HFFc6 (cell line): ENCODE results near the gene SMNDC1. TPM values are rescaled to one million over a fixed set of nuclear protein-coding genes. Genes with fewer than 3 reads are reported as not detected.
"Not testable (repeated sequence)": the region's sequence is repeated elsewhere in the genome, so short reads cannot be mapped to it uniquely, and the experiment has no call there.

Experiments used
- DNase-seq: peaks from one replicate; pipeline ENCODE4 v3.0.0-alpha.2; 2018
- H3K27ac Mint-ChIP-seq: 2 replicates; pipeline ENCODE4 v1.8.0; 2020; ENCODE audit warnings: mild to moderate bottlenecking, mixed read lengths
- H3K27me3 Mint-ChIP-seq: 2 replicates; pipeline ENCODE4 v1.8.0; 2021; ENCODE audit warnings: mild to moderate bottlenecking, moderate library complexity, mixed read lengths; ENCODE audit not compliant: insufficient read depth
- H3K36me3 Mint-ChIP-seq: 2 replicates; pipeline ENCODE4 v1.8.0; 2021; ENCODE audit warnings: low read depth, mixed read lengths
- H3K4me1 Mint-ChIP-seq: 2 replicates; pipeline ENCODE4 v1.8.0; 2020; ENCODE audit warnings: low read depth, mixed read lengths
- H3K4me3 Mint-ChIP-seq: 2 replicates; pipeline ENCODE4 v1.8.0; 2020; ENCODE audit warnings: mild to moderate bottlenecking, moderate library complexity, mixed read lengths
- H3K9me3 Mint-ChIP-seq: 2 replicates; pipeline ENCODE4 v1.8.0; 2020; ENCODE audit warnings: mild to moderate bottlenecking, mixed read lengths
- CTCF ChIP-seq: fragments of 200-600 bp; sonication (generic); IDR thresholded peaks from 2 replicates; pipeline ENCODE4 v1.5.0; 2021; ENCODE audit warnings: antibody characterized with exemption, mild to moderate bottlenecking
- total RNA-seq, 6 experiments: library from RNA; stranded (reverse); fragmentation: NEBNext Ultra II Directional; extraction: Animal tissue kit (Norgen Biotek cat#: 25700); gene quantifications; 2 replicates in 1 of 6; 3 replicates in 5 of 6; pipeline ENCODE4 v1.2.3, GENCODE V29; 2021

SMNDC1 gene
- total RNA-seq, 6 experiments from 2014 or later = 31.5 to 37.5 (median 34.8) TPM

DNA sequence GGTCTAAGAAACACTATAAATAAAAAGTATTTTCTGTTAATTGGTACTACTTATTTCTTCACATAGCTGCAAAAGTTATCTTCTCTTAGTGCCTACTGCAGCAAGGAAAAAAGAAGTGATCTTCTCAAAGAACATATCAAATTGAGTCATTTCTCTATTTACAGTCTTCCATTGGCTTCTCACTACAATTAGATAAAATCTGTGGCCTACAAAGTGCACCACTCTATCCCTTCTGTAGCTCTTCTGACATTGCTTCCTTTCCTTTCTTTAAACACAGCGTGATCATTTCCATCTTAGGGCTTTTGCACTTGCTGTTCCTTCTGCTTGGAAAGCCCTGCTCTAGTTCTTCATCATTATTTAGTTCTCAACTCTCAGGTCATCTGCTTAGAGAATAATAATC, 52.6 kb downstream of the SMNDC1 start:
- H3K27me3 Mint-ChIP-seq = no peaks in the 10 kb centered on the region
- H3K9me3 Mint-ChIP-seq = no peaks in the 10 kb centered on the region
- no peaks in the 10 kb centered on the region for H3K36me3 Mint-ChIP-seq
- H3K27ac Mint-ChIP-seq = no peak overlapping the region
- TF ChIP-seq CTCF = no peak
- peaks cover 8% of the 10 kb centered on the region for H3K4me1 Mint-ChIP-seq
- H3K4me3 Mint-ChIP-seq = no peak overlapping the region
- DNase-seq = no peak

GRCh38 chr10:110251392-110251791, 53.3 kb downstream of the SMNDC1 start:
- not testable (repeated sequence) for H3K4me3 Mint-ChIP-seq, H3K36me3 Mint-ChIP-seq, H3K27me3 Mint-ChIP-seq, H3K9me3 Mint-ChIP-seq, DNase-seq, H3K4me1 Mint-ChIP-seq, H3K27ac Mint-ChIP-seq

DNA sequence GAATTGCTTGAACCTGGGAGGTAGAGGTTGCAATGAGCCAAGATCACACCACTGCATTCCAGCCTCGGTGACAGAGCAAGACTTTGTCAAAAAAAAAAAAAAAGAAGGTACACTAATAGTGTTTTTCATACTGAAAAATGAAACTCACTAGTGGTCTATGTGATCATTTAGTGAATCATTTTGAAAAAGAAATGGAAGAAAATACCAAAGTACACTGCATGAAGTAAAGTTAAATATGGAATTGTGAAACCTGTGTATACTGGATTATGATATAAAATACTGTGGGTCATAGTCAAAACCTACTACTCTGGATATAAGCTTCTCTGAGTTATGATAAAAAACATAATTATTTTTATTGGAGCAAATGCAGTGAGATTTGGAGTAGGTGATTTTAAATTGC, 55.2 kb downstream of the SMNDC1 start:
- not testable (repeated sequence) for H3K36me3 Mint-ChIP-seq, H3K9me3 Mint-ChIP-seq, H3K4me3 Mint-ChIP-seq, DNase-seq, H3K4me1 Mint-ChIP-seq, H3K27ac Mint-ChIP-seq, H3K27me3 Mint-ChIP-seq

DNA sequence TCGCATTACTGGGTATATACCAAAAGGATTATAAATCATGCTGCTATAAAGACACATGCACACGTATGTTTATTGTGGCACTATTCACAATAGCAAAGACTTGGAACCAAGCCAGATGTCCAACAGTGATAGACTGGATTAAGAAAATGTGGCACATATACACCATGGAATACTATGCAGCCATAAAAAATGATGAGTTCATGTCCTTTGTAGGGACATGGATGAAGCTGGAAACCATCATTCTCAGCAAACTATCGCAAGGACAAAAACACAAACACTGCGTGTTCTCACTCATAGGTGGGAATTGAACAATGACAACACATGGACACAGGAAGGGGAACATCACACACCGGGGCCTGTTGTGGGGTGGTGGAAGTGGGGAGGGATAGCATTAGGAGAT, 56.9 kb downstream of the SMNDC1 start:
- H3K27me3 Mint-ChIP-seq, H3K27ac Mint-ChIP-seq, H3K36me3 Mint-ChIP-seq, H3K9me3 Mint-ChIP-seq, H3K4me1 Mint-ChIP-seq, H3K4me3 Mint-ChIP-seq, DNase-seq: not testable (repeated sequence)

- no peaks in the 10 kb centered on the region for H3K27me3 Mint-ChIP-seq
- TF ChIP-seq CTCF = no peak
Observed at GRCh38 chr10:110244550-110244949, 60.2 kb downstream of the SMNDC1 start.

GRCh38 chr10:110242511-110242910, 62.2 kb downstream of the SMNDC1 start:
- DNase-seq = no peak
- Mint-ChIP-seq H3K36me3 (no peaks in the 10 kb centered on the region), H3K9me3 (no peaks in the 10 kb centered on the region), H3K27ac (no peak overlapping the region), H3K4me3 (no peak overlapping the region), H3K4me1 (no peaks in the 10 kb centered on the region), H3K27me3 (no peaks in the 10 kb centered on the region)
- no peak for TF ChIP-seq CTCF

More at GRCh38 chr10:110244550-110244949, 60.2 kb downstream of the SMNDC1 start:
- Mint-ChIP-seq H3K4me3 (no peak overlapping the region), H3K4me1 (no peaks in the 10 kb centered on the region), H3K27ac (no peak overlapping the region), H3K36me3 (no peaks in the 10 kb centered on the region), H3K9me3 (no peaks in the 10 kb centered on the region)
- DNase-seq = no peak

GRCh38 chr10:110241841-110242240, 62.9 kb downstream of the SMNDC1 start:
- H3K27ac Mint-ChIP-seq = no peak overlapping the region
- H3K36me3 Mint-ChIP-seq = peaks cover 4% of the 10 kb centered on the region; the same call in 1 of the 2 replicates
- H3K27me3 Mint-ChIP-seq = no peaks in the 10 kb centered on the region

More at GRCh38 chr10:110241841-110242240, 62.9 kb downstream of the SMNDC1 start:
- Mint-ChIP-seq H3K4me1 (no peaks in the 10 kb centered on the region), H3K9me3 (no peaks in the 10 kb centered on the region), H3K4me3 (no peak overlapping the region)
- DNase-seq = no peak
- no peak for TF ChIP-seq CTCF
